K562 (cell line): ENCODE results near the gene NT5C1A. TPM values are rescaled to one million over a fixed set of nuclear protein-coding genes. Genes with fewer than 3 reads are reported as not detected.
A peak's percentile ranks its signal among the peaks of the same experiment; 100 is the strongest.

Experiments used
- ATAC-seq: fragments of 200-7000 bp; cut with Tn5 transposase; 3 replicates; pipeline ENCODE4 v1.9.1; 2020; ENCODE audit warnings: moderate library complexity
- BruUV-seq: library from RNA; stranded (reverse); fragments of 400-500 nt; replicated peaks from 2 replicates; lab custom pipeline; 2021; lab: Mats Ljungman, UMichigan
- CTCF ChIA-PET: fragments of 300-600 bp; formaldehyde crosslinking; extraction: SDS; loops from one replicate; lab custom pipeline; 2021; ENCODE audit warnings: low intra/inter-chr PET ratio; lab: Yijun Ruan, JAX
- POLR2A ChIA-PET: fragments of 300-600, 350-650 bp; sonication (Branson Sonifier 250); formaldehyde crosslinking; extraction: SDS; loops from one replicate; lab custom pipeline; 2021; ENCODE audit warnings: antibody characterized with exemption, inconsistent platforms; lab: Yijun Ruan, JAX
- DNase-seq, 4 experiments: peaks; one replicate each; pipeline versions ENCODE4 v3.0.0 to v3.0.0-alpha.2; 2011 to 2018; ENCODE audit warnings: low spot score in 3 of 4, mixed read lengths in 3 of 4; ENCODE audit errors: extremely low read depth in 1 of 4
- FAIRE-seq: peaks from 2 replicates; lab custom pipeline; 2011; peaks lifted over from hg19 to GRCh38; lab: Jason Lieb, UNC
- H2AFZ ChIP-seq: 2 replicates; pipeline ENCODE4 v1.6.0; 2011; ENCODE audit warnings: low read depth, low read length, control low read depth, inconsistent platforms
- H3K27ac ChIP-seq: fragments of 200-600 bp; 3 replicates; pipeline ENCODE4 v1.8.0; 2011; ENCODE audit warnings: low read depth, mild to moderate bottlenecking, control low read depth, inconsistent platforms, low read length, moderate library complexity, mixed read lengths; ENCODE audit errors: extremely low read depth
- H3K27me3 ChIP-seq, 2 experiments: fragments of 300-600 bp in 1 of 2; 2 replicates in 1 of 2; 3 replicates in 1 of 2; pipeline versions ENCODE4 v1.6.0 to v1.8.0; 2011; ENCODE audit warnings: inconsistent platforms in 2 of 2, low read length in 2 of 2, mild to moderate bottlenecking in 1 of 2, mixed read lengths in 1 of 2, moderate library complexity in 1 of 2; ENCODE audit not compliant: control insufficient read depth in 2 of 2, insufficient read depth in 2 of 2
- H3K36me3 ChIP-seq: fragments of 300-600 bp; 3 replicates; pipeline ENCODE4 v1.8.0; 2011; ENCODE audit warnings: mild to moderate bottlenecking, low read length, inconsistent platforms; ENCODE audit not compliant: control insufficient read depth, insufficient read depth
- H3K4me1 ChIP-seq, 2 experiments: fragments of 200-600 bp in 1 of 2; replicated peaks in 1 of 2; 2 replicates in 1 of 2; 3 replicates in 1 of 2; pipeline versions ENCODE4 v1.5.1 to v1.8.0; 2011; ENCODE audit warnings: inconsistent platforms in 2 of 2, low read length in 2 of 2, mild to moderate bottlenecking in 1 of 2, mixed read lengths in 1 of 2, moderate library complexity in 1 of 2; ENCODE audit not compliant: control insufficient read depth in 2 of 2, insufficient read depth in 2 of 2
- H3K4me2 ChIP-seq: 2 replicates; pipeline ENCODE4 v1.6.1; 2011; ENCODE audit warnings: low read length, control low read depth, inconsistent platforms, mixed read lengths; ENCODE audit not compliant: insufficient read depth
- H3K4me3 ChIP-seq: fragments of 200-600 bp; sonication (generic), shearing (Covaris generic); 2 replicates; pipeline ENCODE4 v1.5.1; 2016; ENCODE audit warnings: control low read depth, inconsistent platforms
- H3K79me2 ChIP-seq: fragments of 200-600 bp; 3 replicates; pipeline ENCODE4 v1.8.0; 2011; ENCODE audit warnings: low read length, inconsistent platforms; ENCODE audit not compliant: control insufficient read depth, insufficient read depth
- H3K9ac ChIP-seq, 2 experiments: 2 replicates each; pipeline versions ENCODE4 v1.6.0 to v1.6.1; 2011; ENCODE audit warnings: low read depth in 2 of 2, low read length in 2 of 2, control low read depth in 1 of 2, inconsistent platforms in 1 of 2, mild to moderate bottlenecking in 1 of 2, mixed read lengths in 1 of 2; ENCODE audit not compliant: insufficient read depth in 1 of 2
- H3K9me1 ChIP-seq: one replicate; pipeline ENCODE4 v1.6.0; 2011; ENCODE audit warnings: inconsistent platforms, mild to moderate bottlenecking, low read length, moderate library complexity; ENCODE audit not compliant: control insufficient read depth, insufficient read depth
- H3K9me3 ChIP-seq: replicated peaks from 2 replicates; pipeline ENCODE4 v1.5.1; 2011; ENCODE audit warnings: low read depth, low read length, inconsistent platforms; ENCODE audit not compliant: control insufficient read depth, insufficient read depth
- H4K20me1 ChIP-seq: replicated peaks from 2 replicates; pipeline ENCODE4 v1.6.1; 2011; ENCODE audit warnings: low read length, inconsistent platforms, mixed read lengths; ENCODE audit not compliant: control insufficient read depth, insufficient read depth
- CBFA2T3 ChIP-seq: fragments of 450-650 bp; IDR thresholded peaks from 2 replicates; pipeline ENCODE4 v1.6.1; 2017
- CBX8 ChIP-seq: fragments of 200-600 bp; sonication (generic); IDR thresholded peaks from 2 replicates; pipeline ENCODE4 v1.6.1; 2012; ENCODE audit warnings: borderline replicate concordance, mixed run types, low read depth, mild to moderate bottlenecking, moderate library complexity, mixed read lengths, low read length, control low read depth, inconsistent platforms; ENCODE audit not compliant: poor library complexity, severe bottlenecking; ENCODE audit errors: extremely low read depth
- DDX20 ChIP-seq: fragments of 450-650 bp; IDR thresholded peaks from 2 replicates; pipeline ENCODE4 v1.6.1; 2016; ENCODE audit warnings: missing genetic modification characterization, low read depth, mild to moderate bottlenecking, missing compliant biosample characterization, moderate library complexity
- EP400 ChIP-seq: fragments of 450-650 bp; IDR thresholded peaks from 2 replicates; pipeline ENCODE4 v1.6.1; 2017; ENCODE audit warnings: antibody characterized with exemption, mild to moderate bottlenecking, moderate library complexity
- FOXM1 ChIP-seq, 2 experiments: fragments of 450-650 bp in 1 of 2; sonication (generic) in 1 of 2; formaldehyde crosslinking in 1 of 2; IDR thresholded peaks; 2 replicates each; pipeline versions ENCODE4 v1.6.1 to v1.9.0; 2017 to 2022; ENCODE audit warnings: low read depth in 2 of 2, mild to moderate bottlenecking in 2 of 2, missing genetic modification reagents in 1 of 2, moderate library complexity in 1 of 2
- KLF6 ChIP-seq: fragments of 250-450 bp; sonication (Bioruptor Pico); IDR thresholded peaks from 2 replicates; pipeline ENCODE4 v1.4.0; 2020; ENCODE audit warnings: mild to moderate bottlenecking, moderate library complexity, borderline replicate concordance
- NCOR1 ChIP-seq: fragments of 450-650 bp; IDR thresholded peaks from 2 replicates; pipeline ENCODE4 v1.6.1; 2016; ENCODE audit warnings: mild to moderate bottlenecking, moderate library complexity
- NR1H2 ChIP-seq: sonication (generic); formaldehyde crosslinking; IDR thresholded peaks from 2 replicates; pipeline ENCODE4 v1.4.0; 2020; ENCODE audit warnings: mild to moderate bottlenecking, missing genetic modification reagents
- POLR3G ChIP-seq: IDR thresholded peaks from 2 replicates; pipeline ENCODE4 v1.6.1; 2011; ENCODE audit not compliant: insufficient read length, insufficient replicate concordance; ENCODE audit errors: extremely low read depth
- RHOXF2B ChIP-seq: fragments of 250-450 bp; sonication (Bioruptor Pico); conservative IDR thresholded peaks from 2 replicates; pipeline ENCODE4 v1.5.1; 2021
- TAF9B ChIP-seq: fragments of 450-650 bp; IDR thresholded peaks from 2 replicates; pipeline ENCODE4 v1.6.1; 2018; ENCODE audit warnings: mild to moderate bottlenecking; ENCODE audit not compliant: partially characterized antibody
- ZNF263 ChIP-seq: sonication (generic); formaldehyde crosslinking; IDR thresholded peaks from 2 replicates; pipeline ENCODE4 v1.8.0; 2022; ENCODE audit warnings: mild to moderate bottlenecking, missing genetic modification reagents, borderline replicate concordance
- ZNF551 ChIP-seq: fragments of 250-450 bp; sonication (Bioruptor Pico); IDR thresholded peaks from 2 replicates; pipeline ENCODE4 v1.5.0; 2021; ENCODE audit warnings: mild to moderate bottlenecking, moderate library complexity
- ZNF561 ChIP-seq: fragments of 450-650 bp; formaldehyde crosslinking; conservative IDR thresholded peaks from 2 replicates; pipeline ENCODE4 v1.4.0; 2020; ENCODE audit warnings: mild to moderate bottlenecking, moderate library complexity
- ZNF785 ChIP-seq: fragments of 250-450 bp; sonication (Bioruptor Pico); IDR thresholded peaks from 2 replicates; pipeline ENCODE4 v1.4.0; 2020; ENCODE audit warnings: mild to moderate bottlenecking
- ZZZ3 ChIP-seq: fragments of 450-650 bp; IDR thresholded peaks from 2 replicates; pipeline ENCODE4 v1.6.1; 2016; ENCODE audit warnings: antibody characterized with exemption, mild to moderate bottlenecking, moderate library complexity
- WGBS: fragments of 100-300 bp; shearing (Covaris generic); methylation state at CpG from one replicate; pipeline ENCODE4 v1.1.6; 2016; ENCODE audit warnings: low coverage, mixed read lengths; ENCODE audit not compliant: insufficient coverage; ENCODE audit errors: missing lambda C conversion rate; 5-methylcytosine and 5-hydroxymethylcytosine counted together
- in situ Hi-C: fragments of 300-500 bp; cut with MboI; formaldehyde crosslinking; loops from 4 replicates; pipeline ENCODE4 v1.15.0; 2018; ENCODE audit warnings: inconsistent platforms, mixed read lengths
- intact Hi-C: fragments of 100-400 bp; cut with micrococcal nuclease; formaldehyde crosslinking; loops from 2 replicates; pipeline ENCODE4 v1.14.2; 2022
- polyA plus RNA-seq, 8 experiments: library from polyadenylated mRNA; depleted of rRNA in 4 of 8; stranded (reverse) in 5 of 8; unstranded in 3 of 8; fragments of >200 nt; fragmentation: Nextera tagmentation in 2 of 8; fragmentation: Illumina TruSeq in 1 of 8; extraction: Ambion mirVana in 2 of 8; extraction: Trizol in 1 of 8; gene quantifications; 2 replicates each; pipeline versions ENCODE4 v1.2.1 to v1.2.3, GENCODE V29; 2011 to 2014; ENCODE audit warnings: inconsistent platforms in 1 of 8, missing spikeins in 1 of 8
- total RNA-seq, 7 experiments: library from RNA; depleted of rRNA in 6 of 7; stranded (reverse); fragments of >200 nt in 6 of 7; fragmentation: Illumina TruSeq in 2 of 7; extraction: Trizol in 2 of 7; gene quantifications; 2 replicates each; pipeline versions ENCODE4 v1.2.1 to v1.2.3, GENCODE V29; 2011 to 2021; ENCODE audit warnings: low replicate concordance in 1 of 7
- TF ChIP-seq, protein P1 (sequence below): fragments of 450-650 bp; IDR thresholded peaks from 2 replicates; pipeline ENCODE4 v1.6.1; 2016; ENCODE audit warnings: antibody characterized with exemption
- TF ChIP-seq, protein P2 (sequence below): fragments of 450-650 bp; IDR thresholded peaks from 2 replicates; pipeline ENCODE4 v1.6.1; 2016; ENCODE audit warnings: missing biosample characterization, missing genetic modification characterization
- TF ChIP-seq, protein P3 (sequence below): fragments of 450-650 bp; formaldehyde crosslinking; IDR thresholded peaks from 2 replicates; pipeline ENCODE4 v1.4.0; 2022; ENCODE audit warnings: missing genetic modification characterization

Gene NT5C1A
- total and polyA plus RNA-seq, 9 of the 15 experiments (the other 6 are each of a cell fraction or from before 2014, with no cell fraction given), result not detected

DNA sequence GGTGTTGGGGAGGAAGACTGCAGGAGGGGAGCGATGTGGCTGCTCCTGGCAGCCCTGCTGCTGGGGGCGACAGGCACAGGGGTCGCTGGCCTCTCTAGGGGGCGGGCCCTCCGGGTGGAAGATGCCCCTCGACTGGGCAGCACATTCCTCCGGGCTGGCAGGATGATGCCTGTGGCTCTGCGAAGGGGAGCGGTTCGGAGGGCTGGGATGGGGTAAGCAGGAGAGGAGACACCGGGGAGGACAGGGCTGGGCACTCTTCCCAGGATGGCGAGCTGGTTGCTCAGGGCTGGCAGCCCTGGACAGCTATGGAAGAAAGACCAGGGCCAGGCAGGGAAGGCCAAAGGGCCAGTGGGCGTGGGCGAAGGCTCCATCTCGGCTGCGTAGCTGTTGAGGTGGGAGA, 45.3 kb downstream of the NT5C1A start:
- H3K9me3 ChIP-seq, result no peaks in the 10 kb centered on the region
- in situ Hi-C loops (no loop called here), intact Hi-C loops (no loop called here)
- no peak for TF ChIP-seq KLF6 (CRISPR knock-in tag)
- TF ChIP-seq ZNF551 (CRISPR knock-in tag), result no peak
- no peak for TF ChIP-seq ZNF263
- TF ChIP-seq DDX20 (tag), result no peak
- TF ChIP-seq, protein P1, sequence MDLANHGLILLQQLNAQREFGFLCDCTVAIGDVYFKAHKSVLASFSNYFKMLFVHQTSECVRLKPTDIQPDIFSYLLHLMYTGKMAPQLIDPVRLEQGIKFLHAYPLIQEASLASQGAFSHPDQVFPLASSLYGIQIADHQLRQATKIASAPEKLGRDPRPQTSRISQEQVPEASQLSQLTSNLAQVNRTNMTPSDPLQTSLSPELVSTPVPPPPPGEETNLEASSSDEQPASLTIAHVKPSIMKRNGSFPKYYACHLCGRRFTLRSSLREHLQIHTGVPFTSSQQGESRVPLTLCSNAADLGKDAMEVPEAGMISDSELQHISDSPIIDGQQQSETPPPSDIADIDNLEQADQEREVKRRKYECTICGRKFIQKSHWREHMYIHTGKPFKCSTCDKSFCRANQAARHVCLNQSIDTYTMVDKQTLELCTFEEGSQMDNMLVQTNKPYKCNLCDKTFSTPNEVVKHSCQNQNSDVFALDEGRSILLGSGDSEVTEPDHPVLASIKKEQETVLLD, result no peak
- TF ChIP-seq POLR3G, result no peak
- no peak for TF ChIP-seq ZZZ3
- TF ChIP-seq, protein P2, sequence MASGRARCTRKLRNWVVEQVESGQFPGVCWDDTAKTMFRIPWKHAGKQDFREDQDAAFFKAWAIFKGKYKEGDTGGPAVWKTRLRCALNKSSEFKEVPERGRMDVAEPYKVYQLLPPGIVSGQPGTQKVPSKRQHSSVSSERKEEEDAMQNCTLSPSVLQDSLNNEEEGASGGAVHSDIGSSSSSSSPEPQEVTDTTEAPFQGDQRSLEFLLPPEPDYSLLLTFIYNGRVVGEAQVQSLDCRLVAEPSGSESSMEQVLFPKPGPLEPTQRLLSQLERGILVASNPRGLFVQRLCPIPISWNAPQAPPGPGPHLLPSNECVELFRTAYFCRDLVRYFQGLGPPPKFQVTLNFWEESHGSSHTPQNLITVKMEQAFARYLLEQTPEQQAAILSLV (tag), result no peak
- no peak for TF ChIP-seq ZNF561 (CRISPR knock-in tag)
- no peak for TF ChIP-seq NCOR1
- TF ChIP-seq CBFA2T3, result no peak
- no peak for TF ChIP-seq RHOXF2B (CRISPR knock-in tag)
- no peak for TF ChIP-seq EP400
- no peak for TF ChIP-seq ZNF785 (CRISPR knock-in tag)
- TF ChIP-seq CBX8, result no peak
- TF ChIP-seq TAF9B, result no peak
- TF ChIP-seq FOXM1 (IDR thresholded peaks at IDR 0.05; ENCODE audit: low read depth), result no peak
- no peak for TF ChIP-seq FOXM1 (CRISPR knock-in tag; IDR thresholded peaks at IDR 0.05; ENCODE audit: low read depth)
- TF ChIP-seq, protein P3, sequence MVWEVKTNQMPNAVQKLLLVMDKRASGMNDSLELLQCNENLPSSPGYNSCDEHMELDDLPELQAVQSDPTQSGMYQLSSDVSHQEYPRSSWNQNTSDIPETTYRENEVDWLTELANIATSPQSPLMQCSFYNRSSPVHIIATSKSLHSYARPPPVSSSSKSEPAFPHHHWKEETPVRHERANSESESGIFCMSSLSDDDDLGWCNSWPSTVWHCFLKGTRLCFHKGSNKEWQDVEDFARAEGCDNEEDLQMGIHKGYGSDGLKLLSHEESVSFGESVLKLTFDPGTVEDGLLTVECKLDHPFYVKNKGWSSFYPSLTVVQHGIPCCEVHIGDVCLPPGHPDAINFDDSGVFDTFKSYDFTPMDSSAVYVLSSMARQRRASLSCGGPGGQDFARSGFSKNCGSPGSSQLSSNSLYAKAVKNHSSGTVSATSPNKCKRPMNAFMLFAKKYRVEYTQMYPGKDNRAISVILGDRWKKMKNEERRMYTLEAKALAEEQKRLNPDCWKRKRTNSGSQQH (CRISPR knock-in tag), result no peak
- no peak for TF ChIP-seq NR1H2
- peaks cover under 1 to 6% of the 10 kb centered on the region in 2 experiments; a peak in 2 of 5 replicates for H3K4me1 ChIP-seq
- H3K4me2 ChIP-seq, result no peak overlapping the region
- peaks cover 14% of the 10 kb centered on the region for H4K20me1 ChIP-seq
- ATAC-seq (no peak), DNase-seq (no peak), FAIRE-seq (no peak)
- peaks cover 5% of the 10 kb centered on the region for H3K9me1 ChIP-seq
- H2AFZ ChIP-seq, result no peak overlapping the region
- ChIA-PET POLR2A (interaction anchor here (0.6 to 1.4 kb wide), 4 partner anchors 9 to 534 kb away, joined by 3 to 5 read pairs (median 4); partner anchors contain the start of gene HEYL), CTCF (no interaction called here)
- no peak overlapping the region for H3K27ac ChIP-seq
- peaks cover 61 to 86% of the 10 kb centered on the region in 2 experiments for H3K27me3 ChIP-seq
- H3K79me2 ChIP-seq, result no peaks in the 10 kb centered on the region
- peak overlapping the region in 1 of 2 experiments; percentile 43; a peak in 1 of 4 replicates for H3K9ac ChIP-seq
- 3% methylated on average over 15 of the region's 16 CpGs for WGBS
- H3K4me3 ChIP-seq, result no peak overlapping the region
- H3K36me3 ChIP-seq, result no peaks in the 10 kb centered on the region
- BruUV-seq, result no TSS peak
